GM18873 (cell line): ENCODE results near the gene H2BK1.

Experiments
- ATAC-seq: cut with Tn5 transposase; IDR thresholded peaks from one replicate; pipeline ENCODE4 v1.9.1; 2021; ENCODE audit warnings: mild to moderate bottlenecking, moderate library complexity, moderate number of reproducible peaks; ENCODE audit not compliant: unreplicated experiment, low FRiP score

H2BK1 gene

GRCh38 chr7:151246102-151246850, 36.0 kb upstream of the H2BK1 start:
- no peak for ATAC-seq

- ATAC-seq, result no peak
These were observed 35.2 kb upstream of the H2BK1 start for GRCh38 chr7:151245360-151246101.

GRCh38 chr7:151244841-151245346, 34.6 kb upstream of the H2BK1 start:
- no peak for ATAC-seq

- no peak for ATAC-seq
These were observed 34.0 kb upstream of the H2BK1 start for GRCh38 chr7:151244196-151244840.

DNA sequence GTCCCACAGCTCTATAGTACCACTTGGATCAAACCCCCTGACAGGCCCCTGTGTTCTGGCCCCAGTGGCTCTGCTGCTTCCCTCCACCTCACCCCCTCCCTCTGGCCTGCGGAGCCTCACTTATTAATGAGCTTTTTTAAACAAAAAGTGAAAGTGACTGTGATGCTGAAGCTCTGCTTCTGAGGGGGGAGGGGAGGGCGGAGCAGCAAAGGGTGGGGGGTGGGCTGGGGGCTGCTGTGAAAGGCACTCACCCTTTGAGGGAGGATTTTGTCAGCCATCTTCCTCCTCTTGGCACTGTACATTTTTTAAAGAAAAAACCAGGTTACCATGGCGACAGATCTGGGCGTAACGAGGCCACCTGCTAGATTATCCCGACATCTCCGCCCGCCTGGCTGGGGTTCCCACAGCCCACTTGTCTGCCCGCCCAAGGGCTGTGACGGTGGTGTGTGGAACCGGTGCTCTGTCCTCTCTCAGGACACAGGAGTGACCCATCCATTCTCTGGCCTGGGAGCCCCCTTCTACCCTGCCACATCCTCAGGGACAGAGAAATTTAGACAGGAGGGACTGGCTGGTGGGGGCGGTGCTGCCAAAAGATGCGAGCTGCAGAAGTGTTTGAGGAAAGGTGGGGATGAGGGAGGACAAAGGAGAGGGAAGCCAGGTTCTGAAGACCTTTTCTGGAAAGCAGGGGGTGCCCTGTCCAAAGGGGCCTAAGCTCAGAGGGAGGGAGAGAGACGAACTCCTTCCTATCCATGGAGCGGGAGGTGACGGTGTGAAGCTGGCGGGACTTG, 33.3 kb upstream of the H2BK1 start:
- ATAC-seq, result no peak

DNA sequence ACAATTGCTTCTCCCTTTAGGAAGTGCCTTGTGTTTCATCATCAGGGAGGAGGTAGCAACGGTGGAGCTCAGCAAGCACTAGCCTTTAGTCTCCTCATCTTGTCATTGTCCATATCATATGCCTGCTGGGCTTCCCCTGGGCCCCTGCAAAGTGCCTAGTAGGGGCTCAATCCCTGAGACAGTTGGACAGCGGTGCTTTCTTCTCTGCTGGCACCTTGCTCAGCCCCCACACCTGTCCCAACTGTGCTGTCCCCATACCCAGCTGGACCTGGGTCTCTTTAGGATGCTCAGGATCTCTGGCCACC, 32.7 kb upstream of the H2BK1 start:
- ATAC-seq, result no peak

DNA sequence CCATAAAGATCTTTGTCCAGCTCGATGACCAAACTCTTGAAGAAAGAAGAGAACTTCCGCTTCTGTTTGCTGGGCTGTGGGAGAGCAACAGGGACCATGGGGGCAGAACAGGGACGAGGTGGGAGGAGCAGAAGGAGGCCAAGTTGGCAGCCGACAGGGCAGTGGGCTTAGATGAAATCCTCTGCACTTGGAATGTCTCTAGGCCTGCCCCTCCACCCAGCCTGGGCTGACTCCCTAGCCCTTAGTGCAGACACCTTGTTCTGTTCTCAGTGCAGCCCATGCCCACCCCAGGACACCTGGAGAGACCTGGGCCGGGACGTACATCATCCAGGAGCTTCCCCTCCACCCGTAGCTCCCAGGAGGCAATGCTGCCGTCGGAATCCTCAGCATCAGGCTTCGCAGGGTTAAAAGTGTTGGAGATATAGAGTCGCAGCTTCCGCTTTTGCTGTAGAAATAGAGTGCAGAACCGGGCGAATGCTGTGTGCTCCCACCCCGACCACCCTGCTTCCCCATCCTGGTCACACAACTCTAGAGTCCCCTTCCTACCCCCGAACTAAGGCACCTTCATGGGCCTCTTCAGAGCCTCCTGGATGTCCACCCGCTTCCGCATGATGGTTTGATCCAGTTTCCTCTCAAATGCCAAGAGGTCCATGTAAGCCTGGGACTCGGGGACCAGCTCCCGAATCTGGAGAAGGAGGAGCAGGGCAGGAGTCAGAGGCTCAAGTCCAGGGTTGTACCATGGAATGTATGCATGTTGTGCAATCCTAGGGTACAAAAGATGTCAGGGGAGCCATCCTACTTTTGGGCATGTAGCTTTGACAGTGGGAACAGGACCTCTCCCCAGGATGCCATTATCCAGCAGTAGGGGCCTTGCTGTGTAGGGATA, 32.1 kb upstream of the H2BK1 start:
- no peak for ATAC-seq

GRCh38 chr7:151241755-151242096, 31.4 kb upstream of the H2BK1 start:
- ATAC-seq, result no peak

DNA sequence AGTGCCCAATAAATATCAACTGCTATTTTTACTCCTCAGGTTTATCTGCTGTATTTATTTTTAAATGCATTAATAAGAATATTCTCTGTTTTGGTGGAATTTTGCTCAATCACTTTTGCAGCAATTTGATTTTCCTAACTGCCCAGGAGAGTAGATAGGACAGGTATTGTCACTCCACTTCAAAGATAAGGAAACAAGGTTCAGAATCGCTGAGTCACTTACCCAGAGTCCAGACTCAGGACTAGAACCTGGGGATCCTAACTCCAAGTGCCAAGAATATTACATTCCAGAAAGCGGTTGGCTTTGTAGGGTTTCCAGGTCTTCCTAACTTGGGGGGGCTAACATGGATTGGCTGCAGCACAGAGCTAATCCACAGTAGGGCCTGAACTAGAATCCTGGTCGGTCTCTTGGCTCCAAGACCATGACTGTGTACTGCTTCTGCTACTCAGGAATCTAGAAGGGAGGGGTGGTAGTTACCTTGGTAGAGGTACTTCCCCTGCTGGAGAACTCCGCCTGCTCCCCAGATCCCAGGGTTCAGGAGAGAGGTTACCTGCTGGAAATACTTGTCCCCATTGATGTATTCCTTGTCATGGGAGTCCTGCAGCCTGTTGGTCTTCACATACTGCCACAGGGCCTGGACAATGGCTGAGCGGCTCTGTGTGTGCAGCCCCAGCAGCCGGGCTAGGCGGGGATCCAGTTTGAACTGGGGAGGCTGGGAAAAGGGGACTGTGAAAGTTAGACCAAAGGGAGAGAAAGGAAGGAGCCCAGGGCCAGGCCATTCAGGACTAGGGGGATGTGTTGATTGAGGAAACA, 30.9 kb upstream of the H2BK1 start:
- ATAC-seq, result no peak

GRCh38 chr7:151240536-151240935, 30.2 kb upstream of the H2BK1 start:
- ATAC-seq, result no peak

- no peak for ATAC-seq
These were observed 29.7 kb upstream of the H2BK1 start for GRCh38 chr7:151239837-151240459.

GRCh38 chr7:151238924-151239836, 28.9 kb upstream of the H2BK1 start:
- no peak for ATAC-seq

DNA sequence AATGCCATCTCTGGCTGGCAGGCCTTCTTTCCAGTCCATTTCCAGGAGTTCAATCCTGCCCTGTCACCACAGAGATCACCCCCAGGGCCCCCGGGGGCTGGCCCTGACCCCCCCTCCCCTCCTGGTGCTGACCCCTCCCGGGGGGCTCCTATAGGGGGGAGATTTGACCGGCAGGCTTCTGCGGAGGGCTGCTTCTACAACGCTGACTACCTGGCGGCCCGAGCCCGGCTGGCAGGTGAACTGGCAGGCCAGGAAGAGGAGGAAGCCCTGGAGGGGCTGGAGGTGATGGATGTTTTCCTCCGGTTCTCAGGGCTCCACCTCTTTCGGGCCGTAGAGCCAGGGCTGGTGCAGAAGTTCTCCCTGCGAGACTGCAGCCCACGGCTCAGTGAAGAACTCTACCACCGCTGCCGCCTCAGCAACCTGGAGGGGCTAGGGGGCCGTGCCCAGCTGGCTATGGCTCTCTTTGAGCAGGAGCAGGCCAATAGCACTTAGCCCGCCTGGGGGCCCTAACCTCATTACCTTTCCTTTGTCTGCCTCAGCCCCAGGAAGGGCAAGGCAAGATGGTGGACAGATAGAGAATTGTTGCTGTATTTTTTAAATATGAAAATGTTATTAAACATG, 28.0 kb upstream of the H2BK1 start:
- no peak for ATAC-seq

DNA sequence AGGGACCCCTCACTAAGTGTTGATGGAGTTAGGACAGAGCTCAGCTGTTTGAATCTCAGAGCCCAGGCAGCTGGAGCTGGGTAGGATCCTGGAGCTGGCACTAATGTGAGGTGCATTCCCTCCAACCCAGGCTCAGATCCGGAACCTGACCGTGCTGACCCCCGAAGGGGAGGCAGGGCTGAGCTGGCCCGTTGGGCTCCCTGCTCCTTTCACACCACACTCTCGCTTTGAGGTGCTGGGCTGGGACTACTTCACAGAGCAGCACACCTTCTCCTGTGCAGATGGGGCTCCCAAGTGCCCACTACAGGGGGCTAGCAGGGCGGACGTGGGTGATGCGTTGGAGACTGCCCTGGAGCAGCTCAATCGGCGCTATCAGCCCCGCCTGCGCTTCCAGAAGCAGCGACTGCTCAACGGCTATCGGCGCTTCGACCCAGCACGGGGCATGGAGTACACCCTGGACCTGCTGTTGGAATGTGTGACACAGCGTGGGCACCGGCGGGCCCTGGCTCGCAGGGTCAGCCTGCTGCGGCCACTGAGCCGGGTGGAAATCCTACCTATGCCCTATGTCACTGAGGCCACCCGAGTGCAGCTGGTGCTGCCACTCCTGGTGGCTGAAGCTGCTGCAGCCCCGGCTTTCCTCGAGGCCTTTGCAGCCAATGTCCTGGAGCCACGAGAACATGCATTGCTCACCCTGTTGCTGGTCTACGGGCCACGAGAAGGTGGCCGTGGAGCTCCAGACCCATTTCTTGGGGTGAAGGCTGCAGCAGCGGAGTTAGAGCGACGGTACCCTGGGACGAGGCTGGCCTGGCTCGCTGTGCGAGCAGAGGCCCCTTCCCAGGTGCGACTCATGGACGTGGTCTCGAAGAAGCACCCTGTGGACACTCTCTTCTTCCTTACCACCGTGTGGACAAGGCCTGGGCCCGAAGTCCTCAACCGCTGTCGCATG, 27.2 kb upstream of the H2BK1 start:
- ATAC-seq, result no peak

DNA sequence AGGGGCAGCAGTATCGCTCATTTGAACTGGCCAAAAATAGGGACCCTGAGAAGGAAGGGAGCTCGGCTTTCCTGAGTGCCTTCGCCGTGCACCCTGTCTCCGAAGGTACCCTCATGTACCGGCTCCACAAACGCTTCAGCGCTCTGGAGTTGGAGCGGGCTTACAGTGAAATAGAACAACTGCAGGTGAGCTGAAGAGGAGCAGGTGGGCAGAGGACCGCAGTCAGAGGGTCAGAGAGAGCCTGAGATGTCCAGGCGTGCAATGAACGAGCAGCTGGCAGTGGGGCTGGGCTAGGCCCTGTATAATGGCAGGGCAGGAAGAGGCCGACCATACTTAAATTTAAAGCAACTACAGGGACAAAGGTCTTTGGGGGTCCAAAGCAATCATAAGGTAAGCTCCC, 26.1 kb upstream of the H2BK1 start:
- ATAC-seq, result no peak
